Astrocyte (in vitro differentiated cells and primary cell): ENCODE measurements around the gene ENTHD1. TPM values are rescaled to one million over a fixed set of nuclear protein-coding genes. Genes with fewer than 3 reads are reported as not detected.
"Not testable (repeated sequence)": the region's sequence is repeated elsewhere in the genome, so short reads cannot be mapped to it uniquely, and the experiment has no call there.

Experiments
- DNase-seq: peaks from one replicate; pipeline ENCODE4 v3.0.0-alpha.2; 2010; ENCODE audit warnings: low read depth
- FAIRE-seq: peaks from 2 replicates; lab custom pipeline; 2011; peaks lifted over from hg19 to GRCh38; lab: Jason Lieb, UNC
- H2AFZ ChIP-seq: 2 replicates; pipeline ENCODE4 v1.6.0; 2012; ENCODE audit warnings: low read depth, low read length, inconsistent platforms
- H3K27ac ChIP-seq: 2 replicates; pipeline ENCODE4 v1.5.1; 2011; ENCODE audit warnings: low read depth, low read length, inconsistent platforms
- H3K27me3 ChIP-seq: 2 replicates; pipeline ENCODE4 v1.6.0; 2011; ENCODE audit warnings: low read length, inconsistent platforms; ENCODE audit not compliant: insufficient read depth
- H3K36me3 ChIP-seq: 2 replicates; pipeline ENCODE4 v1.5.1; 2011; ENCODE audit warnings: low read length, inconsistent platforms; ENCODE audit not compliant: insufficient read depth
- H3K4me1 ChIP-seq: 2 replicates; pipeline ENCODE4 v1.5.1; 2011; ENCODE audit warnings: low read length, inconsistent platforms; ENCODE audit not compliant: insufficient read depth
- H3K4me2 ChIP-seq: 2 replicates; pipeline ENCODE4 v1.6.0; 2012; ENCODE audit warnings: low read length, inconsistent platforms
- H3K4me3 ChIP-seq: 2 replicates; pipeline ENCODE4 v1.5.1; 2011; ENCODE audit warnings: low read depth, mild to moderate bottlenecking, low read length, inconsistent platforms; ENCODE audit not compliant: insufficient read depth
- H3K79me2 ChIP-seq: 2 replicates; pipeline ENCODE4 v1.6.0; 2012; ENCODE audit warnings: mild to moderate bottlenecking, low read length, inconsistent platforms; ENCODE audit not compliant: insufficient read depth
- H3K9ac ChIP-seq: 2 replicates; pipeline ENCODE4 v1.6.0; 2012; ENCODE audit warnings: mild to moderate bottlenecking, low read length, inconsistent platforms
- H3K9me3 ChIP-seq: 2 replicates; pipeline ENCODE4 v1.5.1; 2012; ENCODE audit warnings: low read depth, mild to moderate bottlenecking, low read length, inconsistent platforms; ENCODE audit not compliant: insufficient read depth
- H4K20me1 ChIP-seq: 2 replicates; pipeline ENCODE4 v1.6.0; 2012; ENCODE audit warnings: low read length, inconsistent platforms; ENCODE audit not compliant: insufficient read depth
- H3K27ac Mint-ChIP-seq: one replicate; pipeline ENCODE4 v1.8.0; 2021; ENCODE audit warnings: mild to moderate bottlenecking, mixed read lengths; ENCODE audit not compliant: unreplicated experiment
- H3K27me3 Mint-ChIP-seq: one replicate; pipeline ENCODE4 v1.8.0; 2021; ENCODE audit warnings: low read depth, mixed read lengths; ENCODE audit not compliant: unreplicated experiment
- H3K36me3 Mint-ChIP-seq: one replicate; pipeline ENCODE4 v1.8.0; 2021; ENCODE audit warnings: low read depth, mixed read lengths; ENCODE audit not compliant: unreplicated experiment
- H3K4me1 Mint-ChIP-seq: one replicate; pipeline ENCODE4 v1.8.0; 2021; ENCODE audit warnings: low read depth, mixed read lengths; ENCODE audit not compliant: unreplicated experiment
- H3K4me3 Mint-ChIP-seq: one replicate; pipeline ENCODE4 v1.8.0; 2021; ENCODE audit warnings: mild to moderate bottlenecking, moderate library complexity, mixed read lengths; ENCODE audit not compliant: unreplicated experiment
- H3K9me3 Mint-ChIP-seq: one replicate; pipeline ENCODE4 v1.8.0; 2021; ENCODE audit warnings: mild to moderate bottlenecking, mixed read lengths; ENCODE audit not compliant: unreplicated experiment
- EZH2 ChIP-seq: IDR thresholded peaks from 2 replicates; pipeline ENCODE4 v1.6.1; 2012; ENCODE audit warnings: mild to moderate bottlenecking, low read length, inconsistent platforms; ENCODE audit not compliant: insufficient read depth
- total RNA-seq: library from RNA; stranded (reverse); gene quantifications from 2 replicates; pipeline ENCODE4 v1.2.1, GENCODE V29; 2021
- TF ChIP-seq, protein P1 (sequence below): IDR thresholded peaks from 2 replicates; pipeline ENCODE4 v1.5.1; 2011; ENCODE audit warnings: low read depth, mild to moderate bottlenecking, inconsistent platforms, low read length, moderate library complexity; ENCODE audit not compliant: insufficient read depth

Gene ENTHD1
- total RNA-seq, 1 donor from 2014 or later, result not detected

DNA sequence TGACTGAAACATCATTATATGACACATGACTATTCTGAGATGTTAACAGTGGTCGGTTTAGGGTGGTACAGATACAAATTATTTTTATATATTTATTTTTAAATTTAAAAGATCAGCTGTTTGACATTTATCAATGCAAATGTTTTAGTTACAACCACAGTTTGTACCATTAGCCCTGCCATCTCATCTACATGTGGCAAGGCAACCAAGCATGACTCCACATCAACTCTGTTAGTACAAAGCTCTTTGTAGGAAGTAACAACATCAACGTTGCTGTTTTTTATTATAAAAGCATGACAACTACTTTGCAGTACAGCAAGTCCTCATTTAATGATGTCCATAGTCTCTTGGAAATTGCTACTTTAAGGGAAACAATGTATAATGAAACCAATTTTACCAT is 40.8 kb downstream of the ENTHD1 start:
- Histone ChIP-seq H3K36me3 (no peaks in the 10 kb centered on the region), H3K27ac (no peak overlapping the region), H2AFZ (no peak overlapping the region), H3K4me2 (no peak overlapping the region), H3K79me2 (no peaks in the 10 kb centered on the region), H3K9me3 (no peaks in the 10 kb centered on the region), H3K4me3 (no peak overlapping the region), H4K20me1 (no peaks in the 10 kb centered on the region), H3K4me1 (no peaks in the 10 kb centered on the region), H3K27me3 (peaks cover 17% of the 10 kb centered on the region), H3K9ac (no peak overlapping the region)
- FAIRE-seq (no peak), DNase-seq (no peak)
- Mint-ChIP-seq H3K9me3 (no peaks in the 10 kb centered on the region), H3K27ac (no peak overlapping the region), H3K27me3 (no peaks in the 10 kb centered on the region), H3K4me3 (no peak overlapping the region), H3K36me3 (no peaks in the 10 kb centered on the region), H3K4me1 (no peaks in the 10 kb centered on the region)
- TF ChIP-seq, protein P1, sequence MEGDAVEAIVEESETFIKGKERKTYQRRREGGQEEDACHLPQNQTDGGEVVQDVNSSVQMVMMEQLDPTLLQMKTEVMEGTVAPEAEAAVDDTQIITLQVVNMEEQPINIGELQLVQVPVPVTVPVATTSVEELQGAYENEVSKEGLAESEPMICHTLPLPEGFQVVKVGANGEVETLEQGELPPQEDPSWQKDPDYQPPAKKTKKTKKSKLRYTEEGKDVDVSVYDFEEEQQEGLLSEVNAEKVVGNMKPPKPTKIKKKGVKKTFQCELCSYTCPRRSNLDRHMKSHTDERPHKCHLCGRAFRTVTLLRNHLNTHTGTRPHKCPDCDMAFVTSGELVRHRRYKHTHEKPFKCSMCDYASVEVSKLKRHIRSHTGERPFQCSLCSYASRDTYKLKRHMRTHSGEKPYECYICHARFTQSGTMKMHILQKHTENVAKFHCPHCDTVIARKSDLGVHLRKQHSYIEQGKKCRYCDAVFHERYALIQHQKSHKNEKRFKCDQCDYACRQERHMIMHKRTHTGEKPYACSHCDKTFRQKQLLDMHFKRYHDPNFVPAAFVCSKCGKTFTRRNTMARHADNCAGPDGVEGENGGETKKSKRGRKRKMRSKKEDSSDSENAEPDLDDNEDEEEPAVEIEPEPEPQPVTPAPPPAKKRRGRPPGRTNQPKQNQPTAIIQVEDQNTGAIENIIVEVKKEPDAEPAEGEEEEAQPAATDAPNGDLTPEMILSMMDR, result no peak
- no peak for TF ChIP-seq EZH2

GRCh38 chr22:39851606-39852315 is 41.8 kb downstream of the ENTHD1 start:
- Histone ChIP-seq H3K9me3 (no peaks in the 10 kb centered on the region), H3K4me2 (no peak overlapping the region), H3K4me3 (no peak overlapping the region), H4K20me1 (no peaks in the 10 kb centered on the region), H3K79me2 (no peaks in the 10 kb centered on the region), H3K9ac (no peak overlapping the region), H3K4me1 (no peaks in the 10 kb centered on the region), H2AFZ (no peak overlapping the region), H3K27ac (no peak overlapping the region), H3K36me3 (no peaks in the 10 kb centered on the region), H3K27me3 (peaks cover 15% of the 10 kb centered on the region)
- no peaks in the 10 kb centered on the region for H3K9me3 Mint-ChIP-seq
- no peak for FAIRE-seq
- no peak for DNase-seq
- no peaks in the 10 kb centered on the region for H3K36me3 Mint-ChIP-seq
- H3K27ac Mint-ChIP-seq, result no peak overlapping the region
- no peaks in the 10 kb centered on the region for H3K27me3 Mint-ChIP-seq
- no peak overlapping the region for H3K4me3 Mint-ChIP-seq
- H3K4me1 Mint-ChIP-seq, result no peaks in the 10 kb centered on the region
- TF ChIP-seq EZH2, result no peak
- TF ChIP-seq, protein P1, result no peak

GRCh38 chr22:39847477-39847876 is 46.1 kb downstream of the ENTHD1 start:
- Mint-ChIP-seq H3K4me3 (no peak overlapping the region), H3K36me3 (no peaks in the 10 kb centered on the region), H3K27ac (no peak overlapping the region), H3K27me3 (peaks cover 4% of the 10 kb centered on the region), H3K9me3 (no peaks in the 10 kb centered on the region), H3K4me1 (no peaks in the 10 kb centered on the region)
- Histone ChIP-seq H2AFZ (no peak overlapping the region), H3K36me3 (no peaks in the 10 kb centered on the region), H3K4me3 (no peak overlapping the region), H3K9ac (no peak overlapping the region), H3K27me3 (peaks cover 10% of the 10 kb centered on the region), H3K4me1 (no peaks in the 10 kb centered on the region), H3K4me2 (no peak overlapping the region), H3K79me2 (no peaks in the 10 kb centered on the region), H4K20me1 (no peaks in the 10 kb centered on the region), H3K27ac (no peak overlapping the region), H3K9me3 (no peaks in the 10 kb centered on the region)
- FAIRE-seq, result no peak
- DNase-seq, result no peak
- TF ChIP-seq EZH2, result no peak
- TF ChIP-seq, protein P1, result no peak

DNA sequence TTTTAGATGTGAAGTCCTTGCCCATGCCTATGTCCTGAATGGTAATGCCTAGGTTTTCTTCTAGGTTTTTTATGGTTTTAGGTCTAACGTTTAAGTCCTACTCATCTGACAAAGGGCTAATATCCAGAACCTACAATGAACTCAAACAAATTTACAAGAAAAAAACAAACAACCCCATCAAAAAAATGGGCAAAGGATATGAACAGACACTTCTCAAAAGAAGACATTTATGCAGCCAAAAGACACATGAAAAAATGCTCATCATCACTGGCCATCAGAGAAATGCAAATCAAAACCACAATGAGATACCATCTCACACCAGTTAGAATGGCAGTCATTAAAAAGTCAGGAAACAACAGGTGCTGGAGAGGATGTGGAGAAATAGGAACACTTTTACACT is 47.0 kb downstream of the ENTHD1 start:
- H3K4me1 Mint-ChIP-seq, H3K9me3 Mint-ChIP-seq, H2AFZ ChIP-seq, H3K27me3 ChIP-seq, H3K36me3 ChIP-seq, H3K9me3 ChIP-seq, H3K27me3 Mint-ChIP-seq, H4K20me1 ChIP-seq, H3K79me2 ChIP-seq, H3K27ac Mint-ChIP-seq, FAIRE-seq, H3K4me2 ChIP-seq, H3K9ac ChIP-seq, H3K4me3 Mint-ChIP-seq, H3K4me3 ChIP-seq, DNase-seq, H3K27ac ChIP-seq, H3K4me1 ChIP-seq, H3K36me3 Mint-ChIP-seq: not testable (repeated sequence)
